Loucy (cell line): ENCODE results near the gene TSHZ2.

Experiments used
- H2AFZ ChIP-seq: fragments of 200-600 bp; sonication (generic); 2 replicates; pipeline ENCODE4 v1.6.0; 2016; ENCODE audit warnings: antibody characterized with exemption, mild to moderate bottlenecking, low read length, moderate library complexity
- H3F3A ChIP-seq: fragments of 200-600 bp; 2 replicates; pipeline ENCODE4 v1.6.0; 2016; ENCODE audit warnings: antibody characterized with exemption, low read depth, mild to moderate bottlenecking
- H3K27me3 ChIP-seq: fragments of 200-600 bp; sonication (generic); 2 replicates; pipeline ENCODE4 v1.6.1; 2014; ENCODE audit warnings: low read length, mild to moderate bottlenecking; ENCODE audit not compliant: insufficient read depth, poor library complexity, severe bottlenecking
- H3K36me3 ChIP-seq: fragments of 200-600 bp; sonication (generic); 2 replicates; pipeline ENCODE4 v1.6.1; 2016; ENCODE audit warnings: low read length; ENCODE audit not compliant: insufficient read depth
- H3K4me1 ChIP-seq: fragments of 200-600 bp; sonication (generic); 2 replicates; pipeline ENCODE4 v1.5.1; 2014; ENCODE audit warnings: low read length, mild to moderate bottlenecking; ENCODE audit not compliant: insufficient read depth, poor library complexity, severe bottlenecking
- H3K4me2 ChIP-seq: fragments of 200-600 bp; sonication (generic); 2 replicates; pipeline ENCODE4 v1.6.0; 2014; ENCODE audit warnings: antibody characterized with exemption, low read length, low read depth, mild to moderate bottlenecking; ENCODE audit not compliant: poor library complexity, severe bottlenecking
- H3K4me3 ChIP-seq: fragments of 200-600 bp; sonication (generic); 2 replicates; pipeline ENCODE4 v1.5.1; 2014; ENCODE audit warnings: low read length, mild to moderate bottlenecking, mixed read lengths; ENCODE audit not compliant: poor library complexity, severe bottlenecking
- H3K79me2 ChIP-seq: fragments of 200-600 bp; sonication (generic); 2 replicates; pipeline ENCODE4 v1.6.1; 2014; ENCODE audit warnings: low read length; ENCODE audit not compliant: insufficient read depth
- H3K9ac ChIP-seq: fragments of 200-600 bp; sonication (generic); 2 replicates; pipeline ENCODE4 v1.6.0; 2014; ENCODE audit warnings: mild to moderate bottlenecking, low read depth, low read length, moderate library complexity; ENCODE audit not compliant: poor library complexity, severe bottlenecking
- H3K9me2 ChIP-seq: fragments of 200-600 bp; sonication (generic); replicated peaks from 2 replicates; pipeline ENCODE4 v1.6.1; 2016; ENCODE audit warnings: low read depth, low read length, mixed read lengths
- H3K9me3 ChIP-seq: fragments of 200-600 bp; sonication (generic); 2 replicates; pipeline ENCODE4 v1.6.1; 2014; ENCODE audit warnings: mild to moderate bottlenecking, antibody characterized with exemption, low read length, low read depth; ENCODE audit not compliant: insufficient read depth
- H4K20me1 ChIP-seq: fragments of 200-600 bp; sonication (generic); 2 replicates; pipeline ENCODE4 v1.6.0; 2014; ENCODE audit warnings: antibody characterized with exemption, low read length, mild to moderate bottlenecking; ENCODE audit not compliant: insufficient read depth, poor library complexity, severe bottlenecking
- EZH2phosphoT487 ChIP-seq: fragments of 200-600 bp; IDR thresholded peaks from 2 replicates; pipeline ENCODE4 v1.6.1; 2018; ENCODE audit warnings: antibody characterized with exemption, mild to moderate bottlenecking, moderate library complexity, borderline replicate concordance
- TF ChIP-seq, protein P1 (sequence below): fragments of 200-600 bp; sonication (generic); conservative IDR thresholded peaks from 2 replicates; pipeline ENCODE4 v1.5.1; 2014; ENCODE audit warnings: mild to moderate bottlenecking, antibody characterized with exemption, low read length

Gene TSHZ2

DNA sequence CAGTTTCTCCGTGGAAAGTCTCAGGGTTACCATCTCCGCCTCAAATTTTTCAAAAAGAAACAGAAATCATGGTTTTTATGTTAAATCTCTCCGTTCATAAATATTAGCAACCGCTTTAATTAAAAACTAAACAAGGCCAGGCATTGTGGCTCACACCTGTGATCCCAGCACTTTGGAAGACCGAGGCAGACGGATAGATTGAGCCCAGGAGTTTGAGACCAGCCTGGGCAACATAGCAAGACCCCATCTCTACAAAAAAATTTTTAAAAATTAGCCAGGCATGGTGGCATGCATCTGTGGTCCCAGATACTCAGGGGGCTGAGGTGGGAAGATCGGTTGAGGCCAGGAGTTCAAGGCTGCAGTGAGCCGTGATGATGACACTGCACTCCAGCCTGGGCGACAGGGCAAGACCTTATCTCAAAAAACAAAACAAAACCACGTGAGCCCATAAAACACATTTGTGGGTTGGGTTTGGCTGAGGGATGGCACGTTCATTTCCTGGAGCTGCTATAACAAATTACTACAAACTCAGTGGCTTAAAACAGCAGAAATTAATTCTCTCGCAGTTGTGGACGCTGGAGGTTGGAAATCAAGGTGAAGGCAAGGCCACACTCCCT lies 398.3 kb downstream of the TSHZ2 start:
- peak overlapping the region; percentile 42 for H3K4me3 ChIP-seq
- no peak overlapping the region for H3K9ac ChIP-seq
- no peaks in the 10 kb centered on the region for H3F3A ChIP-seq
- no peaks in the 10 kb centered on the region for H4K20me1 ChIP-seq
- H2AFZ ChIP-seq = peak overlapping the region; percentile 74
- TF ChIP-seq EZH2phosphoT487 = no peak
- TF ChIP-seq, protein P1, sequence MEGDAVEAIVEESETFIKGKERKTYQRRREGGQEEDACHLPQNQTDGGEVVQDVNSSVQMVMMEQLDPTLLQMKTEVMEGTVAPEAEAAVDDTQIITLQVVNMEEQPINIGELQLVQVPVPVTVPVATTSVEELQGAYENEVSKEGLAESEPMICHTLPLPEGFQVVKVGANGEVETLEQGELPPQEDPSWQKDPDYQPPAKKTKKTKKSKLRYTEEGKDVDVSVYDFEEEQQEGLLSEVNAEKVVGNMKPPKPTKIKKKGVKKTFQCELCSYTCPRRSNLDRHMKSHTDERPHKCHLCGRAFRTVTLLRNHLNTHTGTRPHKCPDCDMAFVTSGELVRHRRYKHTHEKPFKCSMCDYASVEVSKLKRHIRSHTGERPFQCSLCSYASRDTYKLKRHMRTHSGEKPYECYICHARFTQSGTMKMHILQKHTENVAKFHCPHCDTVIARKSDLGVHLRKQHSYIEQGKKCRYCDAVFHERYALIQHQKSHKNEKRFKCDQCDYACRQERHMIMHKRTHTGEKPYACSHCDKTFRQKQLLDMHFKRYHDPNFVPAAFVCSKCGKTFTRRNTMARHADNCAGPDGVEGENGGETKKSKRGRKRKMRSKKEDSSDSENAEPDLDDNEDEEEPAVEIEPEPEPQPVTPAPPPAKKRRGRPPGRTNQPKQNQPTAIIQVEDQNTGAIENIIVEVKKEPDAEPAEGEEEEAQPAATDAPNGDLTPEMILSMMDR = no peak
- peaks cover 14% of the 10 kb centered on the region for H3K4me1 ChIP-seq
- H3K9me3 ChIP-seq = no peaks in the 10 kb centered on the region
- no peaks in the 10 kb centered on the region for H3K36me3 ChIP-seq
- H3K79me2 ChIP-seq = no peaks in the 10 kb centered on the region
- H3K4me2 ChIP-seq = peak overlapping the region; percentile 67
- H3K9me2 ChIP-seq = no peaks in the 10 kb centered on the region
- H3K27me3 ChIP-seq = no peaks in the 10 kb centered on the region

GRCh38 chr20:53371216-53371615 lies 399.1 kb downstream of the TSHZ2 start:
- H3K4me3 ChIP-seq = peak overlapping the region; percentile 42
- H3F3A ChIP-seq = no peaks in the 10 kb centered on the region
- no peaks in the 10 kb centered on the region for H4K20me1 ChIP-seq
- no peaks in the 10 kb centered on the region for H3K9me2 ChIP-seq
- peaks cover 14% of the 10 kb centered on the region for H3K4me1 ChIP-seq
- no peaks in the 10 kb centered on the region for H3K9me3 ChIP-seq
- peak overlapping the region; percentile 67 for H3K4me2 ChIP-seq
- no peaks in the 10 kb centered on the region for H3K27me3 ChIP-seq
- no peak overlapping the region for H3K9ac ChIP-seq
- H3K79me2 ChIP-seq = no peaks in the 10 kb centered on the region
- TF ChIP-seq, protein P1 = no peak
- TF ChIP-seq EZH2phosphoT487 = no peak
- H2AFZ ChIP-seq = peak overlapping the region; percentile 74
- no peaks in the 10 kb centered on the region for H3K36me3 ChIP-seq

GRCh38 chr20:53376021-53376420 lies 403.9 kb downstream of the TSHZ2 start:
- Histone ChIP-seq H3K36me3 (no peaks in the 10 kb centered on the region), H3K9me2 (no peaks in the 10 kb centered on the region), H3K4me2 (no peak overlapping the region), H3K4me3 (no peak overlapping the region), H3K9me3 (no peaks in the 10 kb centered on the region), H3K4me1 (peaks cover 4% of the 10 kb centered on the region), H3K79me2 (no peaks in the 10 kb centered on the region), H3K27me3 (no peaks in the 10 kb centered on the region), H2AFZ (no peak overlapping the region), H3F3A (no peaks in the 10 kb centered on the region), H4K20me1 (no peaks in the 10 kb centered on the region), H3K9ac (no peak overlapping the region)
- TF ChIP-seq EZH2phosphoT487 = no peak
- TF ChIP-seq, protein P1 = no peak
